Measurements from ENCODE around the gene ANKRD42. TPM values are rescaled to one million over a fixed set of nuclear protein-coding genes. Genes with fewer than 3 reads are reported as not detected.
A peak's percentile ranks its signal among the peaks of the same experiment; 100 is the strongest.

The ANKRD42 gene
- total RNA-seq, 1 experiment from 2014 or later: 5.7 TPM

GRCh38 chr11:83194281-83195142 is 1.0 kb downstream of the ANKRD42 start:
- ChIA-PET CTCF (interaction anchor here (1.0 to 1.8 kb wide), 2 partner anchors 56 to 327 kb away, joined by 3 to 5 read pairs; no protein-coding TSS in a partner anchor), POLR2A (interaction anchor here (0.9 to 1.8 kb wide), 2 partner anchors 37 to 294 kb away, joined by 4 to 6 read pairs; partner anchors contain the start of gene PCF11)
- peaks cover 20% of the 10 kb centered on the region for H3K36me3 Mint-ChIP-seq
- H3K4me3 Mint-ChIP-seq: peak overlapping the region; percentile 97
- H3K9me3 Mint-ChIP-seq: no peaks in the 10 kb centered on the region
- peaks cover 18% of the 10 kb centered on the region for H3K4me1 Mint-ChIP-seq
- peaks cover 6% of the 10 kb centered on the region; the same call in 1 of the 2 replicates for H3K27me3 Mint-ChIP-seq (ENCODE audit: low read depth)
- ATAC-seq: peak; percentile 64
- no peak for TF ChIP-seq CREB1 (CRISPR knock-in tag; IDR thresholded peaks at IDR 0.05)
- TF ChIP-seq, protein P1, sequence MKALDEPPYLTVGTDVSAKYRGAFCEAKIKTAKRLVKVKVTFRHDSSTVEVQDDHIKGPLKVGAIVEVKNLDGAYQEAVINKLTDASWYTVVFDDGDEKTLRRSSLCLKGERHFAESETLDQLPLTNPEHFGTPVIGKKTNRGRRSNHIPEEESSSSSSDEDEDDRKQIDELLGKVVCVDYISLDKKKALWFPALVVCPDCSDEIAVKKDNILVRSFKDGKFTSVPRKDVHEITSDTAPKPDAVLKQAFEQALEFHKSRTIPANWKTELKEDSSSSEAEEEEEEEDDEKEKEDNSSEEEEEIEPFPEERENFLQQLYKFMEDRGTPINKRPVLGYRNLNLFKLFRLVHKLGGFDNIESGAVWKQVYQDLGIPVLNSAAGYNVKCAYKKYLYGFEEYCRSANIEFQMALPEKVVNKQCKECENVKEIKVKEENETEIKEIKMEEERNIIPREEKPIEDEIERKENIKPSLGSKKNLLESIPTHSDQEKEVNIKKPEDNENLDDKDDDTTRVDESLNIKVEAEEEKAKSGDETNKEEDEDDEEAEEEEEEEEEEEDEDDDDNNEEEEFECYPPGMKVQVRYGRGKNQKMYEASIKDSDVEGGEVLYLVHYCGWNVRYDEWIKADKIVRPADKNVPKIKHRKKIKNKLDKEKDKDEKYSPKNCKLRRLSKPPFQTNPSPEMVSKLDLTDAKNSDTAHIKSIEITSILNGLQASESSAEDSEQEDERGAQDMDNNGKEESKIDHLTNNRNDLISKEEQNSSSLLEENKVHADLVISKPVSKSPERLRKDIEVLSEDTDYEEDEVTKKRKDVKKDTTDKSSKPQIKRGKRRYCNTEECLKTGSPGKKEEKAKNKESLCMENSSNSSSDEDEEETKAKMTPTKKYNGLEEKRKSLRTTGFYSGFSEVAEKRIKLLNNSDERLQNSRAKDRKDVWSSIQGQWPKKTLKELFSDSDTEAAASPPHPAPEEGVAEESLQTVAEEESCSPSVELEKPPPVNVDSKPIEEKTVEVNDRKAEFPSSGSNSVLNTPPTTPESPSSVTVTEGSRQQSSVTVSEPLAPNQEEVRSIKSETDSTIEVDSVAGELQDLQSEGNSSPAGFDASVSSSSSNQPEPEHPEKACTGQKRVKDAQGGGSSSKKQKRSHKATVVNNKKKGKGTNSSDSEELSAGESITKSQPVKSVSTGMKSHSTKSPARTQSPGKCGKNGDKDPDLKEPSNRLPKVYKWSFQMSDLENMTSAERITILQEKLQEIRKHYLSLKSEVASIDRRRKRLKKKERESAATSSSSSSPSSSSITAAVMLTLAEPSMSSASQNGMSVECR (CRISPR knock-in tag; IDR thresholded peaks at IDR 0.05; ENCODE audit: borderline replicate concordance): no peak
- TF ChIP-seq ZBTB21 (CRISPR knock-in tag; IDR thresholded peaks at IDR 0.05; ENCODE audit: borderline replicate concordance): no peak
- no peak for TF ChIP-seq ATF1 (CRISPR knock-in tag; IDR thresholded peaks at IDR 0.05)
- no peak for TF ChIP-seq HMGA2 (CRISPR knock-in tag; IDR thresholded peaks at IDR 0.05)
- TF ChIP-seq MXD4 (CRISPR knock-in tag; IDR thresholded peaks at IDR 0.05; ENCODE audit: borderline replicate concordance): no peak
- no peak for TF ChIP-seq ZNF416 (CRISPR knock-in tag; IDR thresholded peaks at IDR 0.05)
- TF ChIP-seq OVOL2 (CRISPR knock-in tag; IDR thresholded peaks at IDR 0.05; ENCODE audit: borderline replicate concordance): no peak
- TF ChIP-seq FOXP1 (CRISPR knock-in tag; IDR thresholded peaks at IDR 0.05; ENCODE audit: borderline replicate concordance): no peak
- TF ChIP-seq, protein P2, sequence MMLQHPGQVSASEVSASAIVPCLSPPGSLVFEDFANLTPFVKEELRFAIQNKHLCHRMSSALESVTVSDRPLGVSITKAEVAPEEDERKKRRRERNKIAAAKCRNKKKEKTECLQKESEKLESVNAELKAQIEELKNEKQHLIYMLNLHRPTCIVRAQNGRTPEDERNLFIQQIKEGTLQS (CRISPR knock-in tag; conservative IDR thresholded peaks at IDR 0.05): no peak
- no peak for TF ChIP-seq E2F1 (CRISPR knock-in tag; IDR thresholded peaks at IDR 0.05)
- no peak for TF ChIP-seq CDX4 (CRISPR knock-in tag; IDR thresholded peaks at IDR 0.05; ENCODE audit: borderline replicate concordance)
- no peak for TF ChIP-seq NR3C1 (CRISPR knock-in tag; conservative IDR thresholded peaks at IDR 0.05; ENCODE audit: low read depth)
- no peak for TF ChIP-seq ZSCAN18 (CRISPR knock-in tag; IDR thresholded peaks at IDR 0.05)
- TF ChIP-seq CTCF (IDR thresholded peaks at IDR 0.05): no peak
- TF ChIP-seq, protein P3, sequence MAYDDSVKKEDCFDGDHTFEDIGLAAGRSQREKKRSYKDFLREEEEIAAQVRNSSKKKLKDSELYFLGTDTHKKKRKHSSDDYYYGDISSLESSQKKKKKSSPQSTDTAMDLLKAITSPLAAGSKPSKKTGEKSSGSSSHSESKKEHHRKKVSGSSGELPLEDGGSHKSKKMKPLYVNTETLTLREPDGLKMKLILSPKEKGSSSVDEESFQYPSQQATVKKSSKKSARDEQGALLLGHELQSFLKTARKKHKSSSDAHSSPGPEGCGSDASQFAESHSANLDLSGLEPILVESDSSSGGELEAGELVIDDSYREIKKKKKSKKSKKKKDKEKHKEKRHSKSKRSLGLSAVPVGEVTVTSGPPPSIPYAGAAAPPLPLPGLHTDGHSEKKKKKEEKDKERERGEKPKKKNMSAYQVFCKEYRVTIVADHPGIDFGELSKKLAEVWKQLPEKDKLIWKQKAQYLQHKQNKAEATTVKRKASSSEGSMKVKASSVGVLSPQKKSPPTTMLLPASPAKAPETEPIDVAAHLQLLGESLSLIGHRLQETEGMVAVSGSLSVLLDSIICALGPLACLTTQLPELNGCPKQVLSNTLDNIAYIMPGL (CRISPR knock-in tag; IDR thresholded peaks at IDR 0.05): no peak
- no peak overlapping the region for H3K27ac Mint-ChIP-seq
- peak; percentile 34 for DNase-seq (ENCODE audit: low spot score)

Data from WTC11 (cell line).